H1 (cell line): ENCODE results near the gene WDR90. TPM values are rescaled to one million over a fixed set of nuclear protein-coding genes. Genes with fewer than 3 reads are reported as not detected.

Experiments used
- BCL11A ChIP-seq, 2 experiments: IDR thresholded peaks; one replicate each; pipeline ENCODE4 v1.6.1; 2011; ENCODE audit warnings: low read depth in 2 of 2, low read length in 2 of 2, mild to moderate bottlenecking in 2 of 2
- BRCA1 ChIP-seq: IDR thresholded peaks from 2 replicates; pipeline ENCODE4 v1.6.1; 2012; ENCODE audit warnings: low read depth, low read length, improper control_type of control experiment
- CHD1 ChIP-seq: IDR thresholded peaks from 2 replicates; pipeline ENCODE4 v1.6.1; 2012; ENCODE audit warnings: low read depth, low read length, improper control_type of control experiment
- CHD7 ChIP-seq: fragments of 300-600 bp; sonication (generic); IDR thresholded peaks from 2 replicates; pipeline ENCODE4 v1.7.1; 2012; ENCODE audit warnings: low read length, moderate library complexity, mild to moderate bottlenecking, inconsistent platforms; ENCODE audit not compliant: insufficient replicate concordance
- GABPA ChIP-seq: IDR thresholded peaks from 2 replicates; pipeline ENCODE4 v1.6.1; 2011; ENCODE audit warnings: mild to moderate bottlenecking, low read length, moderate library complexity, borderline replicate concordance; ENCODE audit not compliant: insufficient read depth
- KDM5A ChIP-seq: fragments of 200-600 bp; IDR thresholded peaks from 2 replicates; pipeline ENCODE4 v1.7.1; 2012; ENCODE audit warnings: mild to moderate bottlenecking, low read length, inconsistent platforms, mixed read lengths
- TAF7 ChIP-seq: optimal IDR thresholded peaks from 2 replicates; pipeline ENCODE3; 2011; ENCODE audit warnings: low read depth, mild to moderate bottlenecking, inconsistent platforms, low read length, moderate library complexity, borderline replicate concordance
- polyA plus RNA-seq, 7 experiments: library from polyadenylated mRNA; depleted of rRNA in 3 of 7; stranded (reverse) in 5 of 7; unstranded in 2 of 7; fragments of >200 nt in 5 of 7; fragments of 200-250 nt in 2 of 7; gene quantifications; 1 replicate in 5 of 7; 2 replicates in 1 of 7; 4 replicates in 1 of 7; pipeline versions ENCODE4 v1.2.1 to v1.2.3, GENCODE V29; 2011 to 2013; ENCODE audit warnings: missing spikeins in 2 of 7, mixed read lengths in 2 of 7
- total RNA-seq: library from RNA; stranded (reverse); fragmentation: NEBNext Ultra II Directional; extraction: Animal tissue kit (Norgen Biotek cat#: 25700); gene quantifications from 2 replicates; pipeline ENCODE4 v1.2.1, GENCODE V29; 2021

WDR90 gene
- total and polyA plus RNA-seq, 2 of the 8 experiments (the other 6 are each of a cell fraction or from before 2014, with no cell fraction given): 24.0 to 47.2 TPM

- no peak for TF ChIP-seq CHD7
- TF ChIP-seq TAF7: no peak
- no peak for TF ChIP-seq KDM5A
- TF ChIP-seq CHD1: no peak
- TF ChIP-seq BRCA1: no peak
- TF ChIP-seq BCL11A (IDR thresholded peaks at IDR 0.05; ENCODE audit: low read depth in 2 of 2, low read length in 2 of 2): no peak
- TF ChIP-seq GABPA: no peak
Measured at GRCh38 chr16:666572-666971, 17.4 kb downstream of the WDR90 start (continued).
